GM12892 (cell line): ENCODE results near the gene IER3IP1.

ENCODE experiments used
- POLR2A ChIP-seq: IDR thresholded peaks from 2 replicates; pipeline ENCODE4 v1.6.1; 2011; ENCODE audit warnings: low read depth, low read length, control low read depth
- POLR2AphosphoS5 ChIP-seq: IDR thresholded peaks from 2 replicates; pipeline ENCODE4 v1.6.1; 2011; ENCODE audit warnings: low read depth, low read length, control low read depth

GRCh38 chr18:47175283-47175897, 774 bp downstream of the IER3IP1 start:
- no peak for TF ChIP-seq POLR2AphosphoS5
- no peak for TF ChIP-seq POLR2A
